ENCODE results near the gene PSMA4. TPM values are rescaled to one million over a fixed set of nuclear protein-coding genes. Genes with fewer than 3 reads are reported as not detected.

Gene PSMA4
- total and polyA plus RNA-seq, 2 of the 8 experiments (the other 6 are each of a cell fraction or from before 2014, with no cell fraction given): 348 to 445 TPM

- TF ChIP-seq CHD7 (IDR thresholded peaks at IDR 0.05; ENCODE audit: insufficient replicate concordance, low read length): no peak
- TF ChIP-seq BCL11A (IDR thresholded peaks at IDR 0.05; ENCODE audit: low read depth in 2 of 2, low read length in 2 of 2): no peak
- no peak for TF ChIP-seq TBP (IDR thresholded peaks at IDR 0.05; ENCODE audit: low read depth, low read length)
- TF ChIP-seq HDAC6 (IDR thresholded peaks at IDR 0.05; ENCODE audit: low read depth, low read length): no peak
- no peak for TF ChIP-seq YY1 (IDR thresholded peaks at IDR 0.05; ENCODE audit: low read depth, low read length)
Measured at GRCh38 chr15:78567531-78567930, 27.3 kb downstream of the PSMA4 start (continued).

Measured in H1 (cell line).